ENCODE data around the gene CGB8. TPM values are rescaled to one million over a fixed set of nuclear protein-coding genes. Genes with fewer than 3 reads are reported as not detected.
A peak's percentile ranks its signal among the peaks of the same experiment; 100 is the strongest.

The CGB8 gene
- total and polyA plus RNA-seq, 10 of the 15 experiments (the other 5 are each of a cell fraction or from before 2014, with no cell fraction given): not detected

GRCh38 chr19:49085020-49085867 is 36.3 kb upstream of the CGB8 start, which contains the start of gene SNRNP70 (continued):
- TF ChIP-seq ZNF592 (IDR thresholded peaks at IDR 0.05): no peak
- TF ChIP-seq, protein P1, sequence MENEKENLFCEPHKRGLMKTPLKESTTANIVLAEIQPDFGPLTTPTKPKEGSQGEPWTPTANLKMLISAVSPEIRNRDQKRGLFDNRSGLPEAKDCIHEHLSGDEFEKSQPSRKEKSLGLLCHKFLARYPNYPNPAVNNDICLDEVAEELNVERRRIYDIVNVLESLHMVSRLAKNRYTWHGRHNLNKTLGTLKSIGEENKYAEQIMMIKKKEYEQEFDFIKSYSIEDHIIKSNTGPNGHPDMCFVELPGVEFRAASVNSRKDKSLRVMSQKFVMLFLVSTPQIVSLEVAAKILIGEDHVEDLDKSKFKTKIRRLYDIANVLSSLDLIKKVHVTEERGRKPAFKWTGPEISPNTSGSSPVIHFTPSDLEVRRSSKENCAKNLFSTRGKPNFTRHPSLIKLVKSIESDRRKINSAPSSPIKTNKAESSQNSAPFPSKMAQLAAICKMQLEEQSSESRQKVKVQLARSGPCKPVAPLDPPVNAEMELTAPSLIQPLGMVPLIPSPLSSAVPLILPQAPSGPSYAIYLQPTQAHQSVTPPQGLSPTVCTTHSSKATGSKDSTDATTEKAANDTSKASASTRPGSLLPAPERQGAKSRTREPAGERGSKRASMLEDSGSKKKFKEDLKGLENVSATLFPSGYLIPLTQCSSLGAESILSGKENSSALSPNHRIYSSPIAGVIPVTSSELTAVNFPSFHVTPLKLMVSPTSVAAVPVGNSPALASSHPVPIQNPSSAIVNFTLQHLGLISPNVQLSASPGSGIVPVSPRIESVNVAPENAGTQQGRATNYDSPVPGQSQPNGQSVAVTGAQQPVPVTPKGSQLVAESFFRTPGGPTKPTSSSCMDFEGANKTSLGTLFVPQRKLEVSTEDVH (IDR thresholded peaks at IDR 0.05; ENCODE audit: low read depth, partially characterized antibody): no peak
- peak; percentile 100 for TF ChIP-seq POLR2A (IDR thresholded peaks at IDR 0.05; ENCODE audit: low read depth, low read length)
- no peak for TF ChIP-seq STAT3 (IDR thresholded peaks at IDR 0.05; ENCODE audit: low read depth, low read length)
- no peak for TF ChIP-seq CHD1 (IDR thresholded peaks at IDR 0.05; ENCODE audit: low read depth, low read length)
- TF ChIP-seq WRNIP1 (IDR thresholded peaks at IDR 0.05; ENCODE audit: borderline replicate concordance, low read depth, low read length): 0 out of 2 replicates have a peak, but pooled peaks have one; percentile 46
- peak; percentile 36 for TF ChIP-seq NR2C1 (IDR thresholded peaks at IDR 0.05)
- TF ChIP-seq FOXK2 (IDR thresholded peaks at IDR 0.05): peak; percentile 39; the same call in 1 of the 2 replicates
- TF ChIP-seq CHD2 (IDR thresholded peaks at IDR 0.05; ENCODE audit: borderline replicate concordance, low read depth, low read length): peak; percentile 97

Data from GM12878 (cell line).